ENCODE data around the gene LAMA2.

Gene LAMA2

DNA sequence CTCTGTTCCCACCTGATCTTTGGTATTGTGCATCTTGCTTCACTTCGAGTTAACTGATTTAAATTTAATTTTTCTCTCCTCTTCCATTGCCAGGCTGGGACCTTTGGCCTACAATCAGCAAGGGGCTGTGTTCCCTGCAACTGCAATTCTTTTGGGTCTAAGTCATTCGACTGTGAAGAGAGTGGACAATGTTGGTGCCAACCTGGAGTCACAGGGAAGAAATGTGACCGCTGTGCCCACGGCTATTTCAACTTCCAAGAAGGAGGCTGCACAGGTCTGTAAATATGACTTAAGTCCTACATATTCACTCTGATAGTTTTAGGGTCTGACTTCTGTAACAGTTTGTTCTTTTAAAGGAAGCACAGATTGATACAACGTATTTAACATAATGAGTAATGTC is 414.7 kb downstream of the LAMA2 start:
- TF ChIP-seq, protein P1, sequence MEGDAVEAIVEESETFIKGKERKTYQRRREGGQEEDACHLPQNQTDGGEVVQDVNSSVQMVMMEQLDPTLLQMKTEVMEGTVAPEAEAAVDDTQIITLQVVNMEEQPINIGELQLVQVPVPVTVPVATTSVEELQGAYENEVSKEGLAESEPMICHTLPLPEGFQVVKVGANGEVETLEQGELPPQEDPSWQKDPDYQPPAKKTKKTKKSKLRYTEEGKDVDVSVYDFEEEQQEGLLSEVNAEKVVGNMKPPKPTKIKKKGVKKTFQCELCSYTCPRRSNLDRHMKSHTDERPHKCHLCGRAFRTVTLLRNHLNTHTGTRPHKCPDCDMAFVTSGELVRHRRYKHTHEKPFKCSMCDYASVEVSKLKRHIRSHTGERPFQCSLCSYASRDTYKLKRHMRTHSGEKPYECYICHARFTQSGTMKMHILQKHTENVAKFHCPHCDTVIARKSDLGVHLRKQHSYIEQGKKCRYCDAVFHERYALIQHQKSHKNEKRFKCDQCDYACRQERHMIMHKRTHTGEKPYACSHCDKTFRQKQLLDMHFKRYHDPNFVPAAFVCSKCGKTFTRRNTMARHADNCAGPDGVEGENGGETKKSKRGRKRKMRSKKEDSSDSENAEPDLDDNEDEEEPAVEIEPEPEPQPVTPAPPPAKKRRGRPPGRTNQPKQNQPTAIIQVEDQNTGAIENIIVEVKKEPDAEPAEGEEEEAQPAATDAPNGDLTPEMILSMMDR (IDR thresholded peaks at IDR 0.05): no peak
- no peaks in the 10 kb centered on the region for H3K27me3 ChIP-seq
- no peaks in the 10 kb centered on the region for H3K9me3 ChIP-seq
- H3K27ac ChIP-seq: no peak overlapping the region
- no peak overlapping the region for H3K4me3 ChIP-seq (ENCODE audit: low read depth in 1 of 2, low read length in 1 of 2)
- H3K36me3 ChIP-seq: no peaks in the 10 kb centered on the region
- H3K4me1 ChIP-seq (ENCODE audit: control insufficient read depth in 1 of 2, insufficient read depth in 1 of 2, low read depth in 1 of 2, low read length in 1 of 2): no peaks in the 10 kb centered on the region

DNA sequence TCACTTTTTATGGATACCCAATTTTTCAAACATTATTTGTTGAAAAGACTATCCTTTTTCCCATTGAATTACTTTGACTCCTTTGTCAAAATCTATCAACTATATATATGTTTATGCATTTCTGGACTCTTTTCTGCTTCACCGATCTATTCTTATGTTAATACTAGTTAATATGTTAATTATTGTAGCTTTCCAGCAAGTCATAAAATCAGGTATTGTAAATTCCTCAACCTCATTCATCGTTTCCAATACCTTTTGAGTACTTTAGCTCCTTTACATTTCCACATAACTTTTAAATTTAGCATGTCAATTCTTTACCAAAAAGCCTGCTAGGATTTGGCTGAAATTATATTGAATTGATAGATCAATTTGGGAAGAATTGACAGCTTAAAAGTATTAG is 419.7 kb downstream of the LAMA2 start:
- Histone ChIP-seq H3K9me3 (no peaks in the 10 kb centered on the region), H3K27me3 (no peaks in the 10 kb centered on the region), H3K4me1 (ENCODE audit: control insufficient read depth in 1 of 2, insufficient read depth in 1 of 2, low read depth in 1 of 2, low read length in 1 of 2) (no peaks in the 10 kb centered on the region), H3K4me3 (ENCODE audit: low read depth in 1 of 2, low read length in 1 of 2) (no peak overlapping the region), H3K27ac (no peak overlapping the region), H3K36me3 (no peaks in the 10 kb centered on the region)
- TF ChIP-seq, protein P1 (IDR thresholded peaks at IDR 0.05): no peak

DNA sequence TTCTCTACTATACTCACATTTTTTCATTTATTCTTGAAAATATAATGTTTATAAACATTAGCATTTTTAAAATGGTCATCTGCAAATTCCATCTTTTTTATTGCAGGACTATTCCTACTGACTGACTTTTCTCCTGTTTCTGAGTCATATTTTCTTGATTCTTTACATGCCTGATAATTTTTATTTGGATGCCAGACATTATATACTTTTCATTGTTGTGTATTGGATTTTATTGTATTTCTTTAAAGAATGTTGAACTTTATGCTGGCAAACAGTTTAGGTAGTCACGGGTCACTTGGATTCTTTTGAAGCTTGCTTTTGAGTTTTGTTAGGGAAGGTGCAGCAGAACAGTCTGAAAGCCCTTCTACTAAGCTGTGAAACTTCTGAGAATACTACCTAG is 423.9 kb downstream of the LAMA2 start:
- TF ChIP-seq, protein P1 (IDR thresholded peaks at IDR 0.05): no peak
- H3K36me3 ChIP-seq: no peaks in the 10 kb centered on the region
- no peak overlapping the region for H3K4me3 ChIP-seq (ENCODE audit: low read depth in 1 of 2, low read length in 1 of 2)
- H3K4me1 ChIP-seq (ENCODE audit: control insufficient read depth in 1 of 2, insufficient read depth in 1 of 2, low read depth in 1 of 2, low read length in 1 of 2): no peaks in the 10 kb centered on the region
- H3K9me3 ChIP-seq: no peaks in the 10 kb centered on the region
- H3K27ac ChIP-seq: no peak overlapping the region
- H3K27me3 ChIP-seq: no peaks in the 10 kb centered on the region

DNA sequence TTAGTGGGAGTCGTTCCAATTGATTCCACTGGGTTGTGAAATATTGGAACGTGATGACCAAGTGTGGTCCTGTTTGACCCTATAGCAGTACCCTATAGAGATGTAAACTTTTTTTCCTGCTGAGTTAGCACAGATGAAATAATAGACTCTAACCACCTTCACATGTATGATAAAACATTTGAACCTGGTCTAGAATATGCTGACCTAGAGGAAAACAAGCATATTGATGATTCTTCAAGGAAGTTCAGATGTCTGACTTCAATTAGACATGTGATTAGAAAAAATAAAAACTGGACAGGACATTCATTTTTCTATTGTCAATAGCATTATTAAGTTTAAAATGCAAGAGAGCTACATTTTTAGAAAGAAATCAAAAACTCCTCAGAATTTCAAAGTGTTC is 424.9 kb downstream of the LAMA2 start:
- no peak overlapping the region for H3K4me3 ChIP-seq (ENCODE audit: low read depth in 1 of 2, low read length in 1 of 2)
- TF ChIP-seq, protein P1 (IDR thresholded peaks at IDR 0.05): no peak

DNA sequence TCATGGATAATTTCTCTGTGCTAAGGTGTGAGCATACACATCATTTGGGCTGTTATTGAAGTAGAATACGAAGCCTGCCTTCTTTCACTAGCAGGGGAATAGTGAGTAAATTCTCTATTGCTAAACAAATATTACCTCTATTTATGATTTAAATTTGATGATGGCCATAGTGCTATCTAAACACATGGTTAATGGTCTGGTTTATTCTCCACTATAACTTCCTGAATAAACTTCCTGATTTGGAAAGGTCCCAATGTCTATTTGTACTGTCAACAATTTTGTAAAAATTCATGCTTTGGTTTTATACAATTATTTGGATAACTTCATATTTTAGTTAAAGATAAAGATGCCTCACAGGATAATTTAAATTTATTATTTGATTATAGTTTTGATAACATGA is 426.2 kb downstream of the LAMA2 start:
- no peaks in the 10 kb centered on the region for H3K27me3 ChIP-seq

More for the DNA sequence above, 424.9 kb downstream of the LAMA2 start:
- H3K9me3 ChIP-seq: no peaks in the 10 kb centered on the region
- no peak overlapping the region for H3K27ac ChIP-seq
- no peaks in the 10 kb centered on the region for H3K27me3 ChIP-seq
- no peaks in the 10 kb centered on the region for H3K36me3 ChIP-seq
- no peaks in the 10 kb centered on the region for H3K4me1 ChIP-seq (ENCODE audit: control insufficient read depth in 1 of 2, insufficient read depth in 1 of 2, low read depth in 1 of 2, low read length in 1 of 2)

More for the DNA sequence above, 426.2 kb downstream of the LAMA2 start:
- H3K27ac ChIP-seq: no peak overlapping the region
- H3K4me3 ChIP-seq (ENCODE audit: low read depth in 1 of 2, low read length in 1 of 2): no peak overlapping the region
- H3K4me1 ChIP-seq (ENCODE audit: control insufficient read depth in 1 of 2, insufficient read depth in 1 of 2, low read depth in 1 of 2, low read length in 1 of 2): no peaks in the 10 kb centered on the region
- TF ChIP-seq, protein P1 (IDR thresholded peaks at IDR 0.05): no peak
- H3K9me3 ChIP-seq: no peaks in the 10 kb centered on the region
- H3K36me3 ChIP-seq: no peaks in the 10 kb centered on the region

Data from neutrophil (primary cell).